Measurements from ENCODE around the gene SRC. TPM values are rescaled to one million over a fixed set of nuclear protein-coding genes. Genes with fewer than 3 reads are reported as not detected.

Gene SRC
- total and polyA plus RNA-seq, 2 donors (not counting 3 experiments of a cell fraction or from before 2014, with no cell fraction given): 22.6 to 29.4 TPM

DNA sequence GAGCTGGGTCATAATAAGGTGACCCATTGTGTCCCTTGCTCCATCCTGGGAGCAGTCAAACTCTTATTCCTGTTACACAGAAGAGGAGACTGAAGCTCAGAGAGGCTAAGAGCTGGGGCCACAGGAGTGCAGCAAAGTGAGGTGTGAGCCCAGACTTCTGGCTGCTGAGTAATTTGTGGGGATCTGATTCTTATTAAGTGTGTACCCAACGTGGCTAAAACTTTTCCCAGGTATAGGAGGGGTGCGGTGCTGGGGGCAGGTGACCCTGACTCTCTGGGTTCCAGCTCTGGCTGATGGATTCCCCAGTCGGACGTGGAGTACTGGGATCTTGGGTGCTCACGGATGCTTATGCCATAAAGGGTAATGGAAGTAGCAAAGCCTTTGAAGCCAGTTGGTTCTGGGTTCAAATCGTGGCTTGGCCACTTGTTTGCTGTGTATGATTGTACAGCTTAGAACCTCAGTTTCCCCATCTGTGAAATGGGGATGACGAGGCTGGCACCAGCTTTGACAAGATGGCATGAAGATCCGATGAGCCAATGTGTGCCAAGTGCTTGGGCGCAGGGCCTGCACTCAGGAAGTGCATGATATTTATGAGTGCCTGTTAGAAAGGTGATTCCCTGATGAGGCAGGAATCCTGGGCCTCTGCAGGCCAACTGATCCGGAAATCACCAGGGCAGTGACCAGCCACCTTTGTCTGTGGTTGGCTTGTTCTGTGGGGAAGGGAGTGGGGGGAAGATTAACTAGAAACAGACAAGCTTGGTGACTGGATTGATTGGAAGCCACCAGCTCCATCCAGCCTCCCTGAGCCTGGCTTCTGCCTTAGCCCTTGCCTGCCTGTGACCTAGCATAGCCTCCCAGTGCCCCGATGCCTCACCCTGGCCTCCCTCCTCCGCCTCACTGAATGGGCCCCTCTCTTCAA is 6.0 kb downstream of the SRC start:
- FAIRE-seq: no peak
- BruUV-seq (replicated peaks): no TSS peak
- Histone ChIP-seq H3K9ac (replicated peaks; ENCODE audit: extremely low read depth, insufficient read depth, low read length) (no peak overlapping the region), H3K9me1 (replicated peaks; ENCODE audit: control insufficient read depth, extremely low read depth, insufficient read depth, low read length) (no peaks in the 10 kb centered on the region), H3K4me3 (replicated peaks in 1 of 3; ENCODE audit: insufficient read depth in 1 of 3, low read depth in 1 of 3, low read length in 3 of 3) (no peak overlapping the region), H3K36me3 (ENCODE audit: control insufficient read depth in 2 of 2, extremely low read depth in 1 of 2, insufficient read depth in 2 of 2, low read length in 2 of 2) (peaks cover 3 to 6% of the 10 kb centered on the region in 2 experiments), H3K4me1 (ENCODE audit: control insufficient read depth, extremely low read depth, insufficient read depth, low read length) (peaks cover 9% of the 10 kb centered on the region), H3K9me3 (replicated peaks; ENCODE audit: control insufficient read depth, insufficient read depth, low read length) (no peaks in the 10 kb centered on the region), H3K4me2 (ENCODE audit: insufficient read depth, low read length) (no peak overlapping the region), H2AFZ (ENCODE audit: low read depth, low read length) (no peak overlapping the region), H4K20me1 (replicated peaks; ENCODE audit: control insufficient read depth, extremely low read depth, insufficient read depth, low read length) (peaks cover 3% of the 10 kb centered on the region), H3K27me3 (ENCODE audit: control insufficient read depth in 2 of 2, insufficient read depth in 2 of 2, low read length in 2 of 2) (no peaks in the 10 kb centered on the region), H3K79me2 (ENCODE audit: control insufficient read depth, insufficient read depth, low read length) (peaks cover 99% of the 10 kb centered on the region), H3K27ac (ENCODE audit: insufficient read depth, low read depth, low read length) (no peak overlapping the region)
- POLR2A ChIA-PET: no interaction called here
- intact Hi-C loops (cut with micrococcal nuclease) (no loop called here), dilution Hi-C loops (cut with MboI; ENCODE audit: extremely low pct_ligation_motif_present, low sequenced_read_pairs) (no loop called here)
- DNase-seq (ENCODE audit: low read depth, low spot score): no peak
- CTCF ChIA-PET: interaction anchor here (0.8 to 1.2 kb wide), 4 partner anchors 11 to 182 kb away, joined by 3 to 5 read pairs (median 4); no protein-coding TSS in a partner anchor
- no peak for TF ChIP-seq FOS (IDR thresholded peaks at IDR 0.05; ENCODE audit: borderline replicate concordance, insufficient read depth, low read length)
- TF ChIP-seq EZH2 (IDR thresholded peaks at IDR 0.05; ENCODE audit: borderline replicate concordance, low read depth, low read length, severe bottlenecking): no peak
- no peak for TF ChIP-seq MYC (IDR thresholded peaks at IDR 0.05; ENCODE audit: low read depth, low read length)
- TF ChIP-seq MAX (IDR thresholded peaks at IDR 0.05; ENCODE audit: insufficient read depth, insufficient read length): no peak
- TF ChIP-seq JUN (IDR thresholded peaks at IDR 0.05; ENCODE audit: borderline replicate concordance, insufficient read depth, insufficient read length, low read depth): no peak
- TF ChIP-seq POLR2AphosphoS5 (IDR thresholded peaks at IDR 0.05; ENCODE audit: insufficient read depth, low read depth, low read length): no peak
- TF ChIP-seq, protein P1, sequence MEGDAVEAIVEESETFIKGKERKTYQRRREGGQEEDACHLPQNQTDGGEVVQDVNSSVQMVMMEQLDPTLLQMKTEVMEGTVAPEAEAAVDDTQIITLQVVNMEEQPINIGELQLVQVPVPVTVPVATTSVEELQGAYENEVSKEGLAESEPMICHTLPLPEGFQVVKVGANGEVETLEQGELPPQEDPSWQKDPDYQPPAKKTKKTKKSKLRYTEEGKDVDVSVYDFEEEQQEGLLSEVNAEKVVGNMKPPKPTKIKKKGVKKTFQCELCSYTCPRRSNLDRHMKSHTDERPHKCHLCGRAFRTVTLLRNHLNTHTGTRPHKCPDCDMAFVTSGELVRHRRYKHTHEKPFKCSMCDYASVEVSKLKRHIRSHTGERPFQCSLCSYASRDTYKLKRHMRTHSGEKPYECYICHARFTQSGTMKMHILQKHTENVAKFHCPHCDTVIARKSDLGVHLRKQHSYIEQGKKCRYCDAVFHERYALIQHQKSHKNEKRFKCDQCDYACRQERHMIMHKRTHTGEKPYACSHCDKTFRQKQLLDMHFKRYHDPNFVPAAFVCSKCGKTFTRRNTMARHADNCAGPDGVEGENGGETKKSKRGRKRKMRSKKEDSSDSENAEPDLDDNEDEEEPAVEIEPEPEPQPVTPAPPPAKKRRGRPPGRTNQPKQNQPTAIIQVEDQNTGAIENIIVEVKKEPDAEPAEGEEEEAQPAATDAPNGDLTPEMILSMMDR (IDR thresholded peaks at IDR 0.05; ENCODE audit: extremely low read depth in 1 of 2, insufficient read depth in 1 of 2, low read depth in 1 of 2, low read length in 2 of 2): no peak
- no peak for TF ChIP-seq GATA2 (IDR thresholded peaks at IDR 0.05; ENCODE audit: insufficient read depth, insufficient read length, low read depth, low read length)
- no peak for TF ChIP-seq POLR2A (IDR thresholded peaks at IDR 0.05; ENCODE audit: low read depth, low read length)

Measured in endothelial cell of umbilical vein (primary cell).